ENCODE data around the gene TOX2. TPM values are rescaled to one million over a fixed set of nuclear protein-coding genes. Genes with fewer than 3 reads are reported as not detected.

Gene TOX2
- total RNA-seq, 2 donors from 2014 or later: 8.8 to 52.8 TPM

DNA sequence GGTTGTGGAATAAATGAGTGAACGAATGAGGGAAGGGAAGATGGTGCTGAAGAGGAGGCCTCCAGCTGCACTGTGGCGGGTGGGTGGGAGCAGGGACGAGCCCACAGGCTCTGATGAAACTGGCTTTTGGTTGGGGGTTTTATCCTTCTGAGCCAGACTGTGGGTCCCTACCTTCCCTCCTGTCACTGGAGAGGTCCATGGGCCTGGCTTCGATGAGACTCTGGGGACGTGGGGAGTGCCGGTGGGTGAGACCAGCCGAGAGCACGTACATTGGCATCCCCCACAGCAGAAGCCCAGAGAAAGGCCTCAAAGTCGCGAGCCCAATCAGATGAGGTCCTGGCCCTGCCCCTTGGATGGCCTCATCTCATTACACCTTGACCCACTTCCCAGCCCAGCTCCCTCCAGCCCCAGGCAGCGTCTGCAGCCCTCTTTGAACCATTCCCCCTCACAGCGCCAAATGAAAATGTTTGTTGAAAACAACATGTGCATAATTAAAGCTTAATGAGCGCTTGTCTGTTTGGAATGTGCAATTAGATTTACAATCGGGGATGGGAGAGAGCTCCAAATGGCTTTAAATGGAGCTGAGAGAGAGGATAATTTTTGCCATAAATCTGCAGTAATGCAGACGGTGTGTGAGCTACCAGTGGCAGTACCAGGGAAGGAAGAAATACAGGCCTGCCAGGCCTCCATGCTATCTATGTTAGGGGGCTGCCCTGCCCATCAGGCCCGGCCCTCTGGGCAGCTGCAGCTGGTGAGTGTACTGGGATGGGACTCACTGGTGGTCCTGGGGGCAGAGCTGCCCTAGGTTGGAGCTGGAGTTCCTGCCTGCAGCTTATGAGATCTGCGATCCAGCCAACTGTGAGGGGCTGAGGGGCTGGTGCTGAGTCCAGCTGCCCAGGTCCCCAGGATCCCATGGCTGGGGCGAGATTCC lies 47.2 kb downstream of the TOX2 start:
- Histone ChIP-seq H3K4me3 (no peak overlapping the region), H3K36me3 (no peaks in the 10 kb centered on the region), H3K27me3 (replicated peaks; ENCODE audit: insufficient read depth) (no peaks in the 10 kb centered on the region), H3K4me1 (replicated peaks) (no peaks in the 10 kb centered on the region), H3K9me3 (no peaks in the 10 kb centered on the region), H3K27ac (no peak overlapping the region)
- TF ChIP-seq, protein P1, sequence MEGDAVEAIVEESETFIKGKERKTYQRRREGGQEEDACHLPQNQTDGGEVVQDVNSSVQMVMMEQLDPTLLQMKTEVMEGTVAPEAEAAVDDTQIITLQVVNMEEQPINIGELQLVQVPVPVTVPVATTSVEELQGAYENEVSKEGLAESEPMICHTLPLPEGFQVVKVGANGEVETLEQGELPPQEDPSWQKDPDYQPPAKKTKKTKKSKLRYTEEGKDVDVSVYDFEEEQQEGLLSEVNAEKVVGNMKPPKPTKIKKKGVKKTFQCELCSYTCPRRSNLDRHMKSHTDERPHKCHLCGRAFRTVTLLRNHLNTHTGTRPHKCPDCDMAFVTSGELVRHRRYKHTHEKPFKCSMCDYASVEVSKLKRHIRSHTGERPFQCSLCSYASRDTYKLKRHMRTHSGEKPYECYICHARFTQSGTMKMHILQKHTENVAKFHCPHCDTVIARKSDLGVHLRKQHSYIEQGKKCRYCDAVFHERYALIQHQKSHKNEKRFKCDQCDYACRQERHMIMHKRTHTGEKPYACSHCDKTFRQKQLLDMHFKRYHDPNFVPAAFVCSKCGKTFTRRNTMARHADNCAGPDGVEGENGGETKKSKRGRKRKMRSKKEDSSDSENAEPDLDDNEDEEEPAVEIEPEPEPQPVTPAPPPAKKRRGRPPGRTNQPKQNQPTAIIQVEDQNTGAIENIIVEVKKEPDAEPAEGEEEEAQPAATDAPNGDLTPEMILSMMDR (IDR thresholded peaks at IDR 0.05): no peak
- TF ChIP-seq POLR2A (IDR thresholded peaks at IDR 0.05) (no peak), POLR2AphosphoS5 (IDR thresholded peaks at IDR 0.05) (no peak)
- WGBS: 87% methylated on average over 16 of the region's 18 CpGs
- intact Hi-C loops (cut with DNase I): no loop called here
- DNase-seq (ENCODE audit: low spot score): no peak

- no peaks in the 10 kb centered on the region for H3K27me3 ChIP-seq (replicated peaks; ENCODE audit: insufficient read depth)
- no peak for DNase-seq (ENCODE audit: low spot score)
- TF ChIP-seq, protein P1 (IDR thresholded peaks at IDR 0.05): no peak
- TF ChIP-seq POLR2AphosphoS5 (IDR thresholded peaks at IDR 0.05): no peak
- no peak for TF ChIP-seq POLR2A (IDR thresholded peaks at IDR 0.05)
- no peak overlapping the region for H3K27ac ChIP-seq
- 99% methylated on average over 4 of the region's 4 CpGs for WGBS
- H3K4me3 ChIP-seq: no peak overlapping the region
- H3K9me3 ChIP-seq: no peaks in the 10 kb centered on the region
- intact Hi-C loops (cut with DNase I): no loop called here
- no peaks in the 10 kb centered on the region for H3K36me3 ChIP-seq
- H3K4me1 ChIP-seq (replicated peaks): no peaks in the 10 kb centered on the region
Measured at GRCh38 chr20:43962530-43962929, 47.9 kb downstream of the TOX2 start.

DNA sequence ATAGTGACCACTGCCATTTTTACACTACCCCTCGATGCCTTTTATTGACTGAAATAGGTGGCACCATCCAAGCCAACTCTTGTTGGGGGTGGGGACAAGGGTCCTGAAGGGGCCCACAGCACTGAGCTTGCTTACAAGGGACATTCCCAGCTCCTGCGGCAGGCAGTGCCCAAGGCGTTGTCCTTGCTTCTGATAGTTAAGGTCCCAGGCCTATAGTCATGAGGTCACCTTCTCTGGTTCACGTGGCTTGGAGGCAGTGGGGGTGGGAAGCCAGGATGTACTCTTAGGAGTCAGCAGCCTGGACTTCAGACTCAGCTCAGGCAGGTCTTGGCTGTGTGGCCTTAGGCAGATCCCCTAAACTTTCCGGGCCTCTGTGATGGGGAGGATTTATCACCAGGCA lies 48.6 kb downstream of the TOX2 start:
- intact Hi-C loops (cut with DNase I): no loop called here
- Histone ChIP-seq H3K27ac (no peak overlapping the region), H3K36me3 (no peaks in the 10 kb centered on the region), H3K9me3 (no peaks in the 10 kb centered on the region), H3K4me1 (replicated peaks) (no peaks in the 10 kb centered on the region), H3K27me3 (replicated peaks; ENCODE audit: insufficient read depth) (no peaks in the 10 kb centered on the region), H3K4me3 (no peak overlapping the region)
- 90% methylated on average over 5 of the region's 5 CpGs for WGBS
- TF ChIP-seq, protein P1 (IDR thresholded peaks at IDR 0.05): no peak
- DNase-seq (ENCODE audit: low spot score): no peak

- H3K4me3 ChIP-seq: no peak overlapping the region
- intact Hi-C loops (cut with DNase I): no loop called here
- H3K27ac ChIP-seq: no peak overlapping the region
- no peaks in the 10 kb centered on the region for H3K27me3 ChIP-seq (replicated peaks; ENCODE audit: insufficient read depth)
- 51% methylated on average over 10 of the region's 10 CpGs for WGBS
- no peak for DNase-seq (ENCODE audit: low spot score)
- no peaks in the 10 kb centered on the region for H3K4me1 ChIP-seq (replicated peaks)
- H3K9me3 ChIP-seq: no peaks in the 10 kb centered on the region
- TF ChIP-seq, protein P1 (IDR thresholded peaks at IDR 0.05): no peak
- TF ChIP-seq POLR2AphosphoS5 (IDR thresholded peaks at IDR 0.05) (no peak), POLR2A (IDR thresholded peaks at IDR 0.05) (no peak)
- no peaks in the 10 kb centered on the region for H3K36me3 ChIP-seq
Measured at GRCh38 chr20:43963872-43964791, 49.5 kb downstream of the TOX2 start.

All from prostate gland (tissue), 2 donors.